Hematopoietic multipotent progenitor cell treated with erythropoietin and hydrocortisone succinate and interleukin-3 and kit ligand, for 17 days (in vitro differentiated cells): ENCODE measurements around the gene HHATL.

Experiments
- DNase-seq: peaks from one replicate; pipeline ENCODE4 v3.0.0-alpha.2; 2015; ENCODE audit warnings: low spot score

The HHATL gene

GRCh38 chr3:42683875-42684598, 18.6 kb downstream of the HHATL start:
- DNase-seq, result no peak

GRCh38 chr3:42682301-42683070, 20.1 kb downstream of the HHATL start:
- DNase-seq, result no peak

GRCh38 chr3:42681361-42682038, 21.1 kb downstream of the HHATL start:
- no peak for DNase-seq

- no peak for DNase-seq
Measured at GRCh38 chr3:42680806-42681205, 21.8 kb downstream of the HHATL start.

- DNase-seq, result no peak
Measured at GRCh38 chr3:42680271-42680670, 22.3 kb downstream of the HHATL start.

GRCh38 chr3:42678447-42678846, 24.2 kb downstream of the HHATL start:
- no peak for DNase-seq

GRCh38 chr3:42675909-42676308, 26.7 kb downstream of the HHATL start:
- no peak for DNase-seq

- DNase-seq, result no peak
Measured at GRCh38 chr3:42674146-42674545, 28.5 kb downstream of the HHATL start.

- no peak for DNase-seq
Measured at GRCh38 chr3:42673082-42673481, 29.5 kb downstream of the HHATL start.

GRCh38 chr3:42672515-42672914, 30.1 kb downstream of the HHATL start:
- no peak for DNase-seq

GRCh38 chr3:42670670-42671069, 31.9 kb downstream of the HHATL start:
- no peak for DNase-seq

- DNase-seq, result no peak
Measured at GRCh38 chr3:42670051-42670576, 32.5 kb downstream of the HHATL start.

- DNase-seq, result no peak
Measured at GRCh38 chr3:42668793-42669217, 33.8 kb downstream of the HHATL start.

- no peak for DNase-seq
Measured at GRCh38 chr3:42668413-42668760, 34.2 kb downstream of the HHATL start.

GRCh38 chr3:42667523-42668412, 34.8 kb downstream of the HHATL start:
- no peak for DNase-seq

- no peak for DNase-seq
Measured at GRCh38 chr3:42667096-42667522, 35.5 kb downstream of the HHATL start.

GRCh38 chr3:42666577-42666998, 36.0 kb downstream of the HHATL start:
- DNase-seq, result no peak

GRCh38 chr3:42666022-42666421, 36.6 kb downstream of the HHATL start:
- no peak for DNase-seq

GRCh38 chr3:42665050-42665878, 37.3 kb downstream of the HHATL start:
- DNase-seq, result no peak

- DNase-seq, result no peak
Measured at GRCh38 chr3:42664438-42664803, 38.2 kb downstream of the HHATL start.
